K562 (cell line): ENCODE results near the gene TRPM2. TPM values are rescaled to one million over a fixed set of nuclear protein-coding genes. Genes with fewer than 3 reads are reported as not detected.

Experiments used
- ATAC-seq: fragments of 200-7000 bp; cut with Tn5 transposase; 3 replicates; pipeline ENCODE4 v1.9.1; 2020; ENCODE audit warnings: moderate library complexity
- BruUV-seq: library from RNA; stranded (reverse); fragments of 400-500 nt; replicated peaks from 2 replicates; lab custom pipeline; 2021; lab: Mats Ljungman, UMichigan
- CTCF ChIA-PET: fragments of 300-600 bp; formaldehyde crosslinking; extraction: SDS; loops from one replicate; lab custom pipeline; 2021; ENCODE audit warnings: low intra/inter-chr PET ratio; lab: Yijun Ruan, JAX
- POLR2A ChIA-PET: fragments of 300-600, 350-650 bp; sonication (Branson Sonifier 250); formaldehyde crosslinking; extraction: SDS; loops from one replicate; lab custom pipeline; 2021; ENCODE audit warnings: antibody characterized with exemption, inconsistent platforms; lab: Yijun Ruan, JAX
- DNase-seq, 4 experiments: peaks; one replicate each; pipeline versions ENCODE4 v3.0.0 to v3.0.0-alpha.2; 2011 to 2018; ENCODE audit warnings: low spot score in 3 of 4, mixed read lengths in 3 of 4; ENCODE audit errors: extremely low read depth in 1 of 4
- FAIRE-seq: peaks from 2 replicates; lab custom pipeline; 2011; peaks lifted over from hg19 to GRCh38; lab: Jason Lieb, UNC
- H2AFZ ChIP-seq: 2 replicates; pipeline ENCODE4 v1.6.0; 2011; ENCODE audit warnings: low read depth, low read length, control low read depth, inconsistent platforms
- H3K27ac ChIP-seq: fragments of 200-600 bp; 3 replicates; pipeline ENCODE4 v1.8.0; 2011; ENCODE audit warnings: low read depth, mild to moderate bottlenecking, control low read depth, inconsistent platforms, low read length, moderate library complexity, mixed read lengths; ENCODE audit errors: extremely low read depth
- H3K27me3 ChIP-seq, 2 experiments: fragments of 300-600 bp in 1 of 2; 2 replicates in 1 of 2; 3 replicates in 1 of 2; pipeline versions ENCODE4 v1.6.0 to v1.8.0; 2011; ENCODE audit warnings: inconsistent platforms in 2 of 2, low read length in 2 of 2, mild to moderate bottlenecking in 1 of 2, mixed read lengths in 1 of 2, moderate library complexity in 1 of 2; ENCODE audit not compliant: control insufficient read depth in 2 of 2, insufficient read depth in 2 of 2
- H3K36me3 ChIP-seq: fragments of 300-600 bp; 3 replicates; pipeline ENCODE4 v1.8.0; 2011; ENCODE audit warnings: mild to moderate bottlenecking, low read length, inconsistent platforms; ENCODE audit not compliant: control insufficient read depth, insufficient read depth
- H3K4me1 ChIP-seq, 2 experiments: fragments of 200-600 bp in 1 of 2; replicated peaks in 1 of 2; 2 replicates in 1 of 2; 3 replicates in 1 of 2; pipeline versions ENCODE4 v1.5.1 to v1.8.0; 2011; ENCODE audit warnings: inconsistent platforms in 2 of 2, low read length in 2 of 2, mild to moderate bottlenecking in 1 of 2, mixed read lengths in 1 of 2, moderate library complexity in 1 of 2; ENCODE audit not compliant: control insufficient read depth in 2 of 2, insufficient read depth in 2 of 2
- H3K4me2 ChIP-seq: 2 replicates; pipeline ENCODE4 v1.6.1; 2011; ENCODE audit warnings: low read length, control low read depth, inconsistent platforms, mixed read lengths; ENCODE audit not compliant: insufficient read depth
- H3K4me3 ChIP-seq: fragments of 200-600 bp; sonication (generic), shearing (Covaris generic); 2 replicates; pipeline ENCODE4 v1.5.1; 2016; ENCODE audit warnings: control low read depth, inconsistent platforms
- H3K79me2 ChIP-seq: fragments of 200-600 bp; 3 replicates; pipeline ENCODE4 v1.8.0; 2011; ENCODE audit warnings: low read length, inconsistent platforms; ENCODE audit not compliant: control insufficient read depth, insufficient read depth
- H3K9ac ChIP-seq, 2 experiments: 2 replicates each; pipeline versions ENCODE4 v1.6.0 to v1.6.1; 2011; ENCODE audit warnings: low read depth in 2 of 2, low read length in 2 of 2, control low read depth in 1 of 2, inconsistent platforms in 1 of 2, mild to moderate bottlenecking in 1 of 2, mixed read lengths in 1 of 2; ENCODE audit not compliant: insufficient read depth in 1 of 2
- H3K9me1 ChIP-seq: one replicate; pipeline ENCODE4 v1.6.0; 2011; ENCODE audit warnings: inconsistent platforms, mild to moderate bottlenecking, low read length, moderate library complexity; ENCODE audit not compliant: control insufficient read depth, insufficient read depth
- H3K9me3 ChIP-seq: replicated peaks from 2 replicates; pipeline ENCODE4 v1.5.1; 2011; ENCODE audit warnings: low read depth, low read length, inconsistent platforms; ENCODE audit not compliant: control insufficient read depth, insufficient read depth
- H4K20me1 ChIP-seq: replicated peaks from 2 replicates; pipeline ENCODE4 v1.6.1; 2011; ENCODE audit warnings: low read length, inconsistent platforms, mixed read lengths; ENCODE audit not compliant: control insufficient read depth, insufficient read depth
- ESRRA ChIP-seq: fragments of 450-650 bp; IDR thresholded peaks from 2 replicates; pipeline ENCODE4 v1.6.1; 2014; ENCODE audit warnings: low read depth, mild to moderate bottlenecking, moderate library complexity, borderline replicate concordance
- POLR2B ChIP-seq: fragments of 450-650 bp; IDR thresholded peaks from 2 replicates; pipeline ENCODE4 v1.6.1; 2018; ENCODE audit warnings: low read depth; ENCODE audit not compliant: partially characterized antibody
- POLR2G ChIP-seq: fragments of 200-400 bp; formaldehyde crosslinking; IDR thresholded peaks from 2 replicates; pipeline ENCODE4 v1.6.1; 2017; ENCODE audit warnings: low read depth, mild to moderate bottlenecking, antibody characterized with exemption, low read length, moderate library complexity
- TSC22D4 ChIP-seq: fragments of 450-650 bp; IDR thresholded peaks from 2 replicates; pipeline ENCODE4 v1.6.1; 2016; ENCODE audit warnings: missing genetic modification characterization, missing biosample characterization, control low read depth
- ZBTB1 ChIP-seq: sonication (generic); formaldehyde crosslinking; IDR thresholded peaks from 2 replicates; pipeline ENCODE4 v1.8.1; 2023; ENCODE audit warnings: missing genetic modification reagents, low read depth, mild to moderate bottlenecking, borderline replicate concordance
- ZFP36 ChIP-seq: fragments of 150-350 bp; IDR thresholded peaks from 2 replicates; pipeline ENCODE4 v1.6.1; 2018; ENCODE audit warnings: low read length, low read depth; ENCODE audit not compliant: partially characterized antibody
- ZNF212 ChIP-seq: fragments of 450-650 bp; formaldehyde crosslinking; IDR thresholded peaks from 2 replicates; pipeline ENCODE4 v1.4.0; 2020; ENCODE audit warnings: mild to moderate bottlenecking
- ZNF766 ChIP-seq: fragments of 200-800 bp; sonication (Bioruptor generic); conservative IDR thresholded peaks from 2 replicates; pipeline ENCODE4 v1.6.1; 2016; ENCODE audit warnings: missing genetic modification characterization, missing compliant biosample characterization
- WGBS: fragments of 100-300 bp; shearing (Covaris generic); methylation state at CpG from one replicate; pipeline ENCODE4 v1.1.6; 2016; ENCODE audit warnings: low coverage, mixed read lengths; ENCODE audit not compliant: insufficient coverage; ENCODE audit errors: missing lambda C conversion rate; 5-methylcytosine and 5-hydroxymethylcytosine counted together
- in situ Hi-C: fragments of 300-500 bp; cut with MboI; formaldehyde crosslinking; loops from 4 replicates; pipeline ENCODE4 v1.15.0; 2018; ENCODE audit warnings: inconsistent platforms, mixed read lengths
- intact Hi-C: fragments of 100-400 bp; cut with micrococcal nuclease; formaldehyde crosslinking; loops from 2 replicates; pipeline ENCODE4 v1.14.2; 2022
- polyA plus RNA-seq, 8 experiments: library from polyadenylated mRNA; depleted of rRNA in 4 of 8; stranded (reverse) in 5 of 8; unstranded in 3 of 8; fragments of >200 nt; fragmentation: Nextera tagmentation in 2 of 8; fragmentation: Illumina TruSeq in 1 of 8; extraction: Ambion mirVana in 2 of 8; extraction: Trizol in 1 of 8; gene quantifications; 2 replicates each; pipeline versions ENCODE4 v1.2.1 to v1.2.3, GENCODE V29; 2011 to 2014; ENCODE audit warnings: inconsistent platforms in 1 of 8, missing spikeins in 1 of 8
- total RNA-seq, 7 experiments: library from RNA; depleted of rRNA in 6 of 7; stranded (reverse); fragments of >200 nt in 6 of 7; fragmentation: Illumina TruSeq in 2 of 7; extraction: Trizol in 2 of 7; gene quantifications; 2 replicates each; pipeline versions ENCODE4 v1.2.1 to v1.2.3, GENCODE V29; 2011 to 2021; ENCODE audit warnings: low replicate concordance in 1 of 7

Gene TRPM2
- total and polyA plus RNA-seq, 9 of the 15 experiments (the other 6 are each of a cell fraction or from before 2014, with no cell fraction given): 0.33 to 2.1 (median 0.98) TPM; not detected in 2

- ChIA-PET POLR2A (interaction anchor here (0.8 to 1.8 kb wide), 4 partner anchors 11 to 34 kb away, joined by 3 to 8 read pairs (median 6); no protein-coding TSS in a partner anchor), CTCF (interaction anchor here (0.7 kb wide), 1 partner anchor 184 kb away, joined by 3 read pairs; no protein-coding TSS in a partner anchor)
- peaks cover 35% of the 10 kb centered on the region; the same call in 2 of the 3 replicates for H3K36me3 ChIP-seq
- no TSS peak for BruUV-seq
- no peak overlapping the region for H3K4me3 ChIP-seq
- DNase-seq (no peak), FAIRE-seq (no peak), ATAC-seq (no peak)
- intact Hi-C loops: no loop called here
- in situ Hi-C loops: no loop called here
- H3K4me1 ChIP-seq: peaks cover 11 to 77% of the 10 kb centered on the region in 2 experiments
- no peak overlapping the region for H3K4me2 ChIP-seq
- peak overlapping the region in 1 of 2 experiments; percentile 67; a peak in 2 of 4 replicates for H3K9ac ChIP-seq
- H3K27me3 ChIP-seq: no peaks in the 10 kb centered on the region
- peaks cover 51% of the 10 kb centered on the region for H3K79me2 ChIP-seq
- TF ChIP-seq POLR2G: peak; percentile 58
- TF ChIP-seq ESRRA: no peak
- TF ChIP-seq ZFP36: no peak
- TF ChIP-seq ZBTB1 (CRISPR knock-in tag): no peak
- no peak for TF ChIP-seq TSC22D4 (tag)
- TF ChIP-seq POLR2B: no peak
- no peak for TF ChIP-seq ZNF212 (CRISPR knock-in tag)
- no peak for TF ChIP-seq ZNF766 (CRISPR knock-in tag)
- TF ChIP-seq, all 486 proteins: peak for 1
- H3K27ac ChIP-seq: no peak overlapping the region
- 74% methylated on average over 15 of the region's 16 CpGs for WGBS
- no peak overlapping the region for H2AFZ ChIP-seq
- peaks cover 11% of the 10 kb centered on the region for H3K9me1 ChIP-seq
- peaks cover 44% of the 10 kb centered on the region for H4K20me1 ChIP-seq
- no peaks in the 10 kb centered on the region for H3K9me3 ChIP-seq
These were observed 49.3 kb upstream of the TRPM2 start for GRCh38 chr21:44304011-44304616.
